B cell (primary cell): ENCODE data around the gene CLCN1. TPM values are rescaled to one million over a fixed set of nuclear protein-coding genes. Genes with fewer than 3 reads are reported as not detected.
A peak's percentile ranks its signal among the peaks of the same experiment; 100 is the strongest.

Source experiments
- ATAC-seq: fragments of 200-7000 bp; cut with Tn5 transposase; one replicate; pipeline ENCODE4 v1.10.0; 2021; ENCODE audit warnings: low read depth, mild to moderate bottlenecking, moderate number of reproducible peaks, moderate library complexity
- CTCF ChIA-PET: fragments of 350-600 bp; sonication (Branson Sonifier 250); formaldehyde crosslinking; loops from one replicate; lab custom pipeline; 2021; ENCODE audit warnings: antibody characterized with exemption, inconsistent platforms; lab: Charles Lee
- POLR2A ChIA-PET: fragments of 350-600 bp; sonication (Branson Sonifier 250); formaldehyde crosslinking; loops from one replicate; lab custom pipeline; 2021; ENCODE audit warnings: antibody characterized with exemption; lab: Charles Lee
- DNase-seq: peaks from one replicate; pipeline ENCODE4 v3.0.0; 2013
- H2AFZ ChIP-seq: 2 replicates; pipeline ENCODE4 v1.6.1; 2012; ENCODE audit warnings: mild to moderate bottlenecking, low read depth, low read length; ENCODE audit not compliant: insufficient read depth, poor library complexity, severe bottlenecking
- H3K27ac ChIP-seq, 2 donors: 1 replicate in 1 of 2; 2 replicates in 1 of 2; pipeline ENCODE4 v1.5.1; 2012 to 2013; ENCODE audit warnings: low read length in 2 of 2, mild to moderate bottlenecking in 2 of 2, moderate library complexity in 1 of 2
- H3K27me3 ChIP-seq, 4 experiments: fragments of 200-600 bp in 1 of 4; sonication (generic) in 1 of 4; replicated peaks in 1 of 4; 1 replicate in 2 of 4; 2 replicates in 2 of 4; pipeline versions ENCODE4 v1.6.1 to v1.7.0; 2013 to 2016; ENCODE audit warnings: low read length in 3 of 4, mild to moderate bottlenecking in 2 of 4, mixed read lengths in 1 of 4, moderate library complexity in 1 of 4; ENCODE audit not compliant: insufficient read depth in 4 of 4, control insufficient read depth in 3 of 4; ENCODE audit errors: control extremely low read depth in 1 of 4
- H3K36me3 ChIP-seq, 2 experiments: replicated peaks in 1 of 2; 1 replicate in 1 of 2; 2 replicates in 1 of 2; pipeline versions ENCODE4 v1.6.1 to v1.7.1; 2013; ENCODE audit warnings: low read length in 1 of 2; ENCODE audit not compliant: insufficient read depth in 2 of 2, control insufficient read depth in 1 of 2; ENCODE audit errors: control extremely low read depth in 1 of 2, extremely low read depth in 1 of 2
- H3K4me1 ChIP-seq, 2 donors: fragments of 200-600 bp in 1 of 2; sonication (generic) in 1 of 2; 1 replicate in 1 of 2; 2 replicates in 1 of 2; pipeline versions ENCODE4 v1.5.1 to v1.6.1; 2013 to 2017; ENCODE audit warnings: low read length in 2 of 2; ENCODE audit not compliant: control insufficient read depth in 2 of 2, insufficient read depth in 2 of 2
- H3K4me2 ChIP-seq: replicated peaks from 2 replicates; pipeline ENCODE3; 2012; ENCODE audit warnings: mild to moderate bottlenecking, low read depth, low read length; ENCODE audit not compliant: poor library complexity, severe bottlenecking
- H3K4me3 ChIP-seq, 5 experiments: fragments of 200-600 bp in 1 of 5; sonication (generic) in 1 of 5; 1 replicate in 3 of 5; 2 replicates in 2 of 5; pipeline versions ENCODE4 v1.5.1 to v1.7.0; 2011 to 2016; ENCODE audit warnings: low read length in 4 of 5, mild to moderate bottlenecking in 4 of 5, low read depth in 2 of 5, control low read depth in 1 of 5, moderate library complexity in 1 of 5; ENCODE audit not compliant: insufficient read depth in 1 of 5; ENCODE audit errors: control extremely low read depth in 1 of 5, extremely low read depth in 1 of 5
- H3K79me2 ChIP-seq: fragments of 200-600 bp; sonication (generic); one replicate; pipeline ENCODE4 v1.6.0; 2016; ENCODE audit warnings: low read length; ENCODE audit not compliant: control insufficient read depth, insufficient read depth
- H3K9ac ChIP-seq: fragments of 200-600 bp; sonication (generic); 2 replicates; pipeline ENCODE4 v1.6.1; 2017; ENCODE audit warnings: mild to moderate bottlenecking, low read length, moderate library complexity
- H3K9me3 ChIP-seq, 3 donors: one replicate each; pipeline versions ENCODE4 v1.6.1 to v1.7.1; 2013; ENCODE audit warnings: low read length in 2 of 3; ENCODE audit not compliant: control insufficient read depth in 2 of 3, insufficient read depth in 1 of 3; ENCODE audit errors: control extremely low read depth in 1 of 3
- H4K20me1 ChIP-seq: 2 replicates; pipeline ENCODE4 v1.6.0; 2012; ENCODE audit warnings: mild to moderate bottlenecking, low read length; ENCODE audit not compliant: insufficient read depth, control insufficient read depth, poor library complexity, severe bottlenecking
- H3K27ac Mint-ChIP-seq: one replicate; pipeline ENCODE4 v1.8.0; 2021; ENCODE audit warnings: mixed read lengths
- H3K27me3 Mint-ChIP-seq: one replicate; pipeline ENCODE4 v1.8.0; 2021; ENCODE audit warnings: mixed read lengths
- H3K4me1 Mint-ChIP-seq: one replicate; pipeline ENCODE4 v1.8.0; 2021; ENCODE audit warnings: mixed read lengths
- H3K4me3 Mint-ChIP-seq: one replicate; pipeline ENCODE4 v1.8.0; 2021; ENCODE audit warnings: mixed read lengths
- H3K9me3 Mint-ChIP-seq: one replicate; pipeline ENCODE4 v1.8.0; 2022; ENCODE audit warnings: mixed read lengths; ENCODE audit not compliant: insufficient read depth
- CTCF ChIP-seq: fragments of 200-600 bp; IDR thresholded peaks from one replicate; pipeline ENCODE4 v1.8.0; 2022; ENCODE audit warnings: antibody characterized with exemption, mild to moderate bottlenecking
- EZH2 ChIP-seq: IDR thresholded peaks from 2 replicates; pipeline ENCODE4 v1.6.1; 2012; ENCODE audit warnings: borderline replicate concordance, low read depth, mild to moderate bottlenecking, moderate library complexity, low read length; ENCODE audit not compliant: insufficient read depth, poor library complexity, severe bottlenecking
- WGBS: methylation state at CpG from one replicate; pipeline ENCODE4 v1.1.5; 2013; ENCODE audit warnings: missing lambda C conversion rate; ENCODE audit not compliant: insufficient coverage; 5-methylcytosine and 5-hydroxymethylcytosine counted together
- intact Hi-C: fragments of 100-400 bp; cut with micrococcal nuclease; formaldehyde crosslinking; loops from one replicate; pipeline ENCODE4 v1.10.0; 2022
- polyA plus RNA-seq: library from polyadenylated mRNA; depleted of rRNA; stranded (reverse); fragments of >200 nt; gene quantifications from 2 replicates; pipeline ENCODE4 v1.2.3, GENCODE V29; 2012
- total RNA-seq, 2 donors: library from RNA; stranded (reverse); fragments of 120-200 nt in 1 of 2; gene quantifications; 1 replicate in 1 of 2; 2 replicates in 1 of 2; pipeline versions ENCODE4 v1.2.3 to v1.2.4, GENCODE V29; 2013 to 2022

CLCN1 gene
- total and polyA plus RNA-seq, 2 donors (not counting 1 experiment from before 2014, with no cell fraction given), result not detected

- Mint-ChIP-seq H3K27ac (no peak overlapping the region), H3K9me3 (no peaks in the 10 kb centered on the region), H3K4me1 (peaks cover 7% of the 10 kb centered on the region), H3K4me3 (no peak overlapping the region), H3K27me3 (peaks cover 40% of the 10 kb centered on the region)
- Histone ChIP-seq H3K27ac (no peak overlapping the region), H4K20me1 (no peaks in the 10 kb centered on the region), H3K9me3 (no peaks in the 10 kb centered on the region), H3K9ac (no peak overlapping the region), H3K4me1 (peaks cover 7 to 9% of the 10 kb centered on the region in 2 donors), H3K4me3 (no peak overlapping the region), H3K27me3 (peaks cover 0 to 16% (median 6%) of the 10 kb centered on the region in 4 experiments), H3K4me2 (no peak overlapping the region), H3K79me2 (no peaks in the 10 kb centered on the region), H2AFZ (no peak overlapping the region), H3K36me3 (no peaks in the 10 kb centered on the region)
- ChIA-PET POLR2A (no interaction called here), CTCF (interaction anchor here (0.8 to 3.1 kb wide), 4 partner anchors 34 to 104 kb away, joined by 3 to 15 read pairs (median 4); no protein-coding TSS in a partner anchor)
- no peak for ATAC-seq
- TF ChIP-seq CTCF (no peak), EZH2 (no peak)
- intact Hi-C loops, result no loop called here
- DNase-seq, result no peak
- WGBS, result 100% methylated on average over 2 of the region's 3 CpGs
These were observed 27.7 kb downstream of the CLCN1 start for GRCh38 chr7:143343596-143343995.

DNA sequence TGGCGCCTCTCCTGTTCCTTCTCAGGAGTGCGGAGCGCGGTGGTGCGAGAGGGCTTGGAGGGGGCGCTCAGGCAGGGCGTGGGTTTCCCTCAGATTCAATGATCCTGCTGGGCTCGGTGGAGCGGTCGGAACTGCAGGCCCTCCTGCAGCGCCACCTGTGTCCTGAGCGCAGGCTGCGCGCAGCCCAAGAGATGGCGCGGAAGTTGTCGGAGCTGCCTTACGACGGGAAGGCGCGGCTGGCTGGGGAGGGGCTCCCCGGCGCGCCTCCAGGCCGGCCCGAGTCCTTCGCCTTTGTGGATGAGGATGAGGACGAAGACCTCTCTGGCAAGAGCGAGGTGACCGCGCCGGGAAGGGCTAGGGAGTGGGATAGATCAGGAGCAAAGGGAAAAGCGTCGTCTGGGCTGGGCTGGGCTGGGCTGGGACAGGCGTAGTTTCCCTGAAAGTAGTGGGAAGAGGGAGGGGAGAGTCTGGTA lies 29.6 kb downstream of the CLCN1 start:
- Histone ChIP-seq H3K4me3 (peak overlapping the region in 3 of 5 experiments; percentile 14 to 27 (median 23)), H3K9ac (no peak overlapping the region), H3K27me3 (peaks cover 0 to 10% (median 4%) of the 10 kb centered on the region in 4 experiments), H3K36me3 (no peaks in the 10 kb centered on the region), H3K79me2 (no peaks in the 10 kb centered on the region), H3K9me3 (no peaks in the 10 kb centered on the region), H3K4me1 (peaks cover 7 to 9% of the 10 kb centered on the region in 2 donors), H3K4me2 (peak overlapping the region; percentile 56), H4K20me1 (no peaks in the 10 kb centered on the region), H2AFZ (peak overlapping the region; percentile 57), H3K27ac (no peak overlapping the region)
- ChIA-PET POLR2A (no interaction called here), CTCF (interaction anchor here (1.0 to 3.1 kb wide), 8 partner anchors 9 to 105 kb away, joined by 3 to 15 read pairs (median 4); no protein-coding TSS in a partner anchor)
- DNase-seq (peak; percentile 55), ATAC-seq (peak; percentile 88)
- no peak overlapping the region for H3K27ac Mint-ChIP-seq
- no peaks in the 10 kb centered on the region for H3K9me3 Mint-ChIP-seq
- H3K27me3 Mint-ChIP-seq, result peaks cover 40% of the 10 kb centered on the region
- TF ChIP-seq CTCF (peak; percentile 63), EZH2 (no peak)
- H3K4me1 Mint-ChIP-seq, result peaks cover 7% of the 10 kb centered on the region
- H3K4me3 Mint-ChIP-seq, result peak overlapping the region; percentile 69
- WGBS, result 11% methylated on average over 35 of the region's 35 CpGs
- intact Hi-C loops, result no loop called here
